ENCODE data around the gene IFITM10. TPM values are rescaled to one million over a fixed set of nuclear protein-coding genes. Genes with fewer than 3 reads are reported as not detected.
"Not testable (repeated sequence)": the region's sequence is repeated elsewhere in the genome, so short reads cannot be mapped to it uniquely, and the experiment has no call there.

Gene IFITM10
- total RNA-seq, 2 experiments from 2014 or later: 0.22 to 0.31 TPM

GRCh38 chr11:1691026-1691877, 59.1 kb downstream of the IFITM10 start:
- intact Hi-C loops (cut with micrococcal nuclease): loop anchor here (5.0 to 10.0 kb wide), 2 partner anchors 64 to 461 kb away; partner anchors contain the start of gene IFITM10
- CTCF ChIA-PET: interaction anchor here (1.0 to 5.6 kb wide), 8 partner anchors 9 to 311 kb away, joined by 3 to 232 read pairs (median 6); partner anchors contain the start of genes H19 and SYT8
- Mint-ChIP-seq H3K4me1 (ENCODE audit: low read depth) (peaks cover 3% of the 10 kb centered on the region), H3K36me3 (ENCODE audit: low read depth) (no peaks in the 10 kb centered on the region), H3K27me3 (ENCODE audit: low read depth) (peaks cover 13% of the 10 kb centered on the region), H3K9me3 (no peaks in the 10 kb centered on the region), H3K27ac (no peak overlapping the region), H3K4me3 (no peak overlapping the region)
- no peak for DNase-seq

GRCh38 chr11:1690167-1691025, 60.0 kb downstream of the IFITM10 start:
- no peaks in the 10 kb centered on the region for H3K36me3 Mint-ChIP-seq (ENCODE audit: low read depth)
- H3K4me1 Mint-ChIP-seq (ENCODE audit: low read depth): peaks cover 3% of the 10 kb centered on the region
- H3K27ac Mint-ChIP-seq: no peak overlapping the region
- CTCF ChIA-PET: interaction anchor here (1.0 to 5.6 kb wide), 5 partner anchors 8 to 143 kb away, joined by 3 to 232 read pairs (median 4); partner anchors contain the start of gene SYT8
- DNase-seq: no peak
- H3K27me3 Mint-ChIP-seq (ENCODE audit: low read depth): peaks cover 13% of the 10 kb centered on the region
- no peak overlapping the region for H3K4me3 Mint-ChIP-seq
- no peaks in the 10 kb centered on the region for H3K9me3 Mint-ChIP-seq
- intact Hi-C loops (cut with micrococcal nuclease): loop anchor here (5.0 to 10.0 kb wide), 2 partner anchors 64 to 462 kb away; partner anchors contain the start of gene IFITM10

- intact Hi-C loops (cut with micrococcal nuclease): loop anchor here (5.0 to 10.0 kb wide), 2 partner anchors 65 to 463 kb away; partner anchors contain the start of gene IFITM10
- H3K4me3 Mint-ChIP-seq; H3K36me3 Mint-ChIP-seq (ENCODE audit: low read depth); DNase-seq; H3K4me1 Mint-ChIP-seq (ENCODE audit: low read depth); H3K9me3 Mint-ChIP-seq; H3K27ac Mint-ChIP-seq; CTCF ChIA-PET: not testable (repeated sequence)
- H3K27me3 Mint-ChIP-seq (ENCODE audit: low read depth): peaks cover 13% of the 10 kb centered on the region
These were observed 60.9 kb downstream of the IFITM10 start for GRCh38 chr11:1689250-1690166.

- peaks cover 13% of the 10 kb centered on the region for H3K27me3 Mint-ChIP-seq (ENCODE audit: low read depth)
- H3K9me3 Mint-ChIP-seq; H3K4me3 Mint-ChIP-seq; CTCF ChIA-PET; H3K27ac Mint-ChIP-seq; intact Hi-C loops (cut with micrococcal nuclease); DNase-seq; H3K4me1 Mint-ChIP-seq (ENCODE audit: low read depth); H3K36me3 Mint-ChIP-seq (ENCODE audit: low read depth): not testable (repeated sequence)
These were observed 62.0 kb downstream of the IFITM10 start for GRCh38 chr11:1688336-1688947.

- H3K27ac Mint-ChIP-seq; H3K4me3 Mint-ChIP-seq; H3K4me1 Mint-ChIP-seq (ENCODE audit: low read depth); intact Hi-C loops (cut with micrococcal nuclease); H3K36me3 Mint-ChIP-seq (ENCODE audit: low read depth); CTCF ChIA-PET; H3K9me3 Mint-ChIP-seq; DNase-seq: not testable (repeated sequence)
- H3K27me3 Mint-ChIP-seq (ENCODE audit: low read depth): peaks cover 13% of the 10 kb centered on the region
These were observed 64.2 kb downstream of the IFITM10 start for GRCh38 chr11:1686220-1686619.

- H3K27ac Mint-ChIP-seq; CTCF ChIA-PET; H3K4me1 Mint-ChIP-seq (ENCODE audit: low read depth); H3K4me3 Mint-ChIP-seq; H3K9me3 Mint-ChIP-seq; H3K27me3 Mint-ChIP-seq (ENCODE audit: low read depth); H3K36me3 Mint-ChIP-seq (ENCODE audit: low read depth); intact Hi-C loops (cut with micrococcal nuclease); DNase-seq: not testable (repeated sequence)
These were observed 65.2 kb downstream of the IFITM10 start for GRCh38 chr11:1684886-1685874.

GRCh38 chr11:1683904-1684572, 66.4 kb downstream of the IFITM10 start:
- H3K9me3 Mint-ChIP-seq; DNase-seq; H3K27me3 Mint-ChIP-seq (ENCODE audit: low read depth); H3K36me3 Mint-ChIP-seq (ENCODE audit: low read depth); H3K27ac Mint-ChIP-seq; H3K4me3 Mint-ChIP-seq; H3K4me1 Mint-ChIP-seq (ENCODE audit: low read depth); intact Hi-C loops (cut with micrococcal nuclease): not testable (repeated sequence)
- CTCF ChIA-PET: interaction anchor here (2.2 kb wide), 1 partner anchor 10 kb away, joined by 12 read pairs; no protein-coding TSS in a partner anchor

GRCh38 chr11:1683216-1683615, 67.2 kb downstream of the IFITM10 start:
- H3K4me1 Mint-ChIP-seq (ENCODE audit: low read depth); DNase-seq; H3K9me3 Mint-ChIP-seq; H3K36me3 Mint-ChIP-seq (ENCODE audit: low read depth); H3K27me3 Mint-ChIP-seq (ENCODE audit: low read depth); intact Hi-C loops (cut with micrococcal nuclease); H3K4me3 Mint-ChIP-seq; H3K27ac Mint-ChIP-seq: not testable (repeated sequence)
- CTCF ChIA-PET: interaction anchor here (0.8 to 2.2 kb wide), 3 partner anchors 11 to 150 kb away, joined by 3 to 12 read pairs (median 3); no protein-coding TSS in a partner anchor

Measured in activated naive CD4-positive, alpha-beta T cell treated with anti-CD3 and anti-CD28 coated beads for 36 hours (primary cell).